ENCODE data around the gene ATG2A.

Gene ATG2A

DNA sequence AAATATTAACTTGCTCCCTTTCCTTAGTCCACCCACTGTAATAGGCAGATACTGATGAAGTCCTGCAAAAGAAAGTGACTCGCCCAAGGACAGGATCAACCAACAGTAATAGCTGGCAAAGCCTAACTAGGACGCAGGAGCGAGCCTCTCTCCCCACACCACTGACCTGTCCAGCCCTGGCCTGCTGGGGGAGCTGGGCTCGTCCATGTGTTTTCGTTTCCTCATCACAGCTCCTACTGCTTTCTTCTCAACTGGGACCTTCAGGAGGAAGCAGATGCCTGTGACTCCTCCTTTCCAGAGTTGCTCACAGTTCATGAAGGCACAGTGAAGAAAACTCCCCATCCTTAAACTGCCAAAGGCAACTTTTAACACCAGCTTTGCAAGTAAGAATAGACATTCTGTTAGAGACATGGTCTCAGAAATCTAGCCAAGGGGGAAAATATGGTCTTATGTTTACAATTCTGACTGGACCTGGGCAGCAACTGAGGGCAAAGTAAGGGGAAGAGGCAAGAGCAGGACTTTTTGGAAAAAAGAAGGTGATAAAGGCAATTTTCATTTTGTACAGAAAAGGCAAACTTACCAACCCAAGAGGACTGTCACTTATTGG lies 30.3 kb upstream of the ATG2A start:
- in situ Hi-C loops (cut with MboI; ENCODE audit: low pct_unique_long_range_greater_than_20kb, low sequenced_read_pairs, unreplicated experiment), result no loop called here
- no peak for DNase-seq (ENCODE audit: low spot score)
- TF ChIP-seq, protein P1, sequence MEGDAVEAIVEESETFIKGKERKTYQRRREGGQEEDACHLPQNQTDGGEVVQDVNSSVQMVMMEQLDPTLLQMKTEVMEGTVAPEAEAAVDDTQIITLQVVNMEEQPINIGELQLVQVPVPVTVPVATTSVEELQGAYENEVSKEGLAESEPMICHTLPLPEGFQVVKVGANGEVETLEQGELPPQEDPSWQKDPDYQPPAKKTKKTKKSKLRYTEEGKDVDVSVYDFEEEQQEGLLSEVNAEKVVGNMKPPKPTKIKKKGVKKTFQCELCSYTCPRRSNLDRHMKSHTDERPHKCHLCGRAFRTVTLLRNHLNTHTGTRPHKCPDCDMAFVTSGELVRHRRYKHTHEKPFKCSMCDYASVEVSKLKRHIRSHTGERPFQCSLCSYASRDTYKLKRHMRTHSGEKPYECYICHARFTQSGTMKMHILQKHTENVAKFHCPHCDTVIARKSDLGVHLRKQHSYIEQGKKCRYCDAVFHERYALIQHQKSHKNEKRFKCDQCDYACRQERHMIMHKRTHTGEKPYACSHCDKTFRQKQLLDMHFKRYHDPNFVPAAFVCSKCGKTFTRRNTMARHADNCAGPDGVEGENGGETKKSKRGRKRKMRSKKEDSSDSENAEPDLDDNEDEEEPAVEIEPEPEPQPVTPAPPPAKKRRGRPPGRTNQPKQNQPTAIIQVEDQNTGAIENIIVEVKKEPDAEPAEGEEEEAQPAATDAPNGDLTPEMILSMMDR (IDR thresholded peaks at IDR 0.05; ENCODE audit: extremely low read depth, insufficient read depth, missing control alignments), result no peak

DNA sequence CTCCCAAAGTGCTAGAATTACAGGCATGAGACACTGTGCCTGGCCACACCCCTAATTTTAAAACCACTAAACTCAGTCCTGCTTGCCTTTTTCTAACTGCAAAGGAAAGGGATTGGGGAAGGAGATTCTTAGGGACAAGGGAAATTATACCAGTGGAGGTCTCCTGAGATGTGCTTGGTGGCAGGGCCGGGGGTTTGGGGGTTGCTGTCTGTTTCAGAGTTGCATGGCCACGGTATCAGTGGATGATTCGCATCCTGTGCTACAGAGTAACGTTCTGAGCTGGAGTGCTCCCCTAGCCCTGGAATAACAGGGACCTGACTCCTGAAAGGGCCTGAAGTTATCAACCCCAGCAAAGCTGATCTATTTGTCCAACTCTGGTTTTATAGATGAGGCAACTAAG lies 19.5 kb upstream of the ATG2A start:
- no peak for DNase-seq (ENCODE audit: low spot score)
- in situ Hi-C loops (cut with MboI; ENCODE audit: low pct_unique_long_range_greater_than_20kb, low sequenced_read_pairs, unreplicated experiment), result no loop called here
- TF ChIP-seq, protein P1 (IDR thresholded peaks at IDR 0.05; ENCODE audit: extremely low read depth, insufficient read depth, missing control alignments), result no peak

DNA sequence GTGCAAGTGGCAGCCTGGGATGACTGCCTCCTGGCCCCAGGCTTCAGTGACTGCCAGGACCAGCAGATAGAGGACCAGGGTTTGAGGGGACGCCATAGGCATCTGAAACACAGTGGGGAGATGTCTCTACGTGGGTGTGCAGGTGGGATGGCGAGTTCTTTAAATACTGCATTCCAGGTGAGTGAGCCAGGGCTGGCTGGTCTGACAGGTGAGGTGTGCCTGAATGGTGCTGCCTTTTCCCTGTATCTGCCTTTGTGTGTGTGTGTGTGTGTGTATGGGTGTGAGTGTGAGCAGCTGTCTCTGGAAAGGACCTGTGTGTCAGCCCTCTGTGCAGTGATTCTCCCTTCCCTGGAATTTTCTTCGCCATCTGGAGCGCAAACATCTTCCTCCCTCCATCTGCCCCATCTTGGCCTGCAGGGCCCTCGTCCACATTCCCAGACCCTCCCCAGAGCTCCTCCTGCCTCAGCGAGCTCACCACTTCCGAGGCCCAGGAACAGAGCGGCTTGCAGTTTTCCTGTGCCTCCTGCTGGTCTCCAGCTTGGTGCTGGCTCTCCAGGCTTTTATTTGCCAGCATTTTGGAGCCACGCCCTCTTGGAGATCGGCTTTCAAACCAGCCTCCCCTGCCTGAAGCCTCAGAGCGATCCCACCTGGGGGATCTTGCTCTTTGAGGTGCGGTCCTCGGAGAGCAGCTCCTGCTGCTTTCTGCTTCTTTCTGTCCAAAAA lies 18.5 kb upstream of the ATG2A start, which contains the start of gene GPHA2:
Gene GPHA2, minus strand, starts transcription at position 535 of the 723 bp plus-strand sequence. Its CDS starts 433 bp downstream, at position 102.
- DNase-seq (ENCODE audit: low spot score), result no peak
- TF ChIP-seq, protein P1 (IDR thresholded peaks at IDR 0.05; ENCODE audit: extremely low read depth, insufficient read depth, missing control alignments), result no peak
- in situ Hi-C loops (cut with MboI; ENCODE audit: low pct_unique_long_range_greater_than_20kb, low sequenced_read_pairs, unreplicated experiment), result no loop called here

DNA sequence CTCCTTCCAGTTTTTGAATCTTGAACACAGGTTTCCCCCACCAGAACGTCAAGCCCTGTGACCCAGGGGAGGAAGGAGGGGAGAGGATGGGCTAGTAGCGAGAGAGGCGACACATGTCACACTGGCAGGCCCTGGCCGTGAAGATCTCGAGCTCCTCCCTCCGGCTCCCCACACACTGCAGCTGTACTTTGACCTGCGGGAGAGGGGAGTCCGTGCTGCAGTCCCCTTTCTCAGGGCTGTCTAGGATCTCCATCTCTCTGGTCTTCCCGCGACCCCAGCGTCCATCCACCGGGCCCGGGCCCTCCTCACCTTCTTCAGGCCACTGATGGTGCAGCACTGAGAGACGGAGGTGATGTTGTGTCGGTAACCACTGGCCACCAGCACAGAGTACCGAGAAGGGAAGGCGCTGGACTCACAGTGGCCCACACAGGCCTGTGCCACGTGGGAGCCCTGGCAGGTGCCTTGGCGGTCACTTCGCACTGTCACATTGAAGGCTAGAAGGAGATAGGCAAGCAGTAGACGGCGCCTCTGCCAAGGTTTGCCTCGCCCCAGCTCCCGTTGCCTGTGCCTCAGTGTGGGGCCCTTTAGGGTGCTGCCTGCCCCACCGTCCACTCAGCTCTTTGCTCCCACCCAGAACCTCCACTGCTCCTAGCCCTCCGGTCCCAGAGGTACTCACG lies 17.8 kb upstream of the ATG2A start:
- in situ Hi-C loops (cut with MboI; ENCODE audit: low pct_unique_long_range_greater_than_20kb, low sequenced_read_pairs, unreplicated experiment), result no loop called here
- TF ChIP-seq, protein P1 (IDR thresholded peaks at IDR 0.05; ENCODE audit: extremely low read depth, insufficient read depth, missing control alignments), result no peak

DNA sequence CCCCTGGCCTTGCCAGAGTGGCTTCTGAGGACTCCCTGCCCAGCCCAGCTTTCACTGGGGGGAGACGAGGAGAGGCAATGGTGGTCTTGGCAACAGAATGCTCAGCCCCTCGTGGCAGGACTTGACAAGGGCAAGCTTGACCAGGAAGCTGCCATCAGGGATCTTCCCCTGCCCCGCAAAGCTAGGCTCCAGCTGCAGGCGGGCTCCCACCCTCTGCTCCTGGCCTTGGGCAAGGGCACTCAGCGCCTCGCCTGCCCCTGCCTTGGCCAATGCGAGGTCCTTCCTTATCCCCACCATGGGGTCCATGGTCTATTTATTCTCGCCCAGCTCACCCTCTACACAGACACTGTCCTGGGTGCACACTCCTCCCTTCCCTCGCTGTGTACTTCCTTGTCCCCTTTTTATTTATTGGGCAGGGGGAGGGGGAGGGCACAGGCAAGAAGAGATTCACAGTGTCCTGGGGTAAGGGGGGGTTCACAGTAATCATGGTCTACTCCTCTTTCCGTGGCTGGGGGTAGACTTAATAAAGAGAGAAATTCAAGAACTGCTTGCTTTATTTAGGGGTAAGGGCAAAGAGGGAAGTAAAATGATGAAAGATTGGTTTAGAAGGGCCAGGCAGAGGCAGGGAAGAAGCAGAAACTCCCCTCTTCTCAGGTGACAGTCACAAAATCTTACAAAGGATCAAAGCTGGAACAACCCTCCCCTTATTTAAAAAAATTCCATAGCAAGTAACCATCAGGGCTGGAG lies 17.1 kb upstream of the ATG2A start:
- DNase-seq (ENCODE audit: low spot score), result no peak
- TF ChIP-seq, protein P1 (IDR thresholded peaks at IDR 0.05; ENCODE audit: extremely low read depth, insufficient read depth, missing control alignments), result no peak
- in situ Hi-C loops (cut with MboI; ENCODE audit: low pct_unique_long_range_greater_than_20kb, low sequenced_read_pairs, unreplicated experiment), result no loop called here

More for the DNA sequence above, 17.8 kb upstream of the ATG2A start:
- no peak for DNase-seq (ENCODE audit: low spot score)
